Activated CD4-positive, alpha-beta T cell treated with anti-CD3 and anti-CD28 coated beads for 4 hours (primary cell): ENCODE data around the gene EIF2A.
A peak's percentile ranks its signal among the peaks of the same experiment; 100 is the strongest.
"Not testable (repeated sequence)": the region's sequence is repeated elsewhere in the genome, so short reads cannot be mapped to it uniquely, and the experiment has no call there.

ENCODE experiments used
- DNase-seq, 2 donors: peaks; one replicate each; pipeline ENCODE4 v3.0.0-alpha.2; 2020

The EIF2A gene

DNA sequence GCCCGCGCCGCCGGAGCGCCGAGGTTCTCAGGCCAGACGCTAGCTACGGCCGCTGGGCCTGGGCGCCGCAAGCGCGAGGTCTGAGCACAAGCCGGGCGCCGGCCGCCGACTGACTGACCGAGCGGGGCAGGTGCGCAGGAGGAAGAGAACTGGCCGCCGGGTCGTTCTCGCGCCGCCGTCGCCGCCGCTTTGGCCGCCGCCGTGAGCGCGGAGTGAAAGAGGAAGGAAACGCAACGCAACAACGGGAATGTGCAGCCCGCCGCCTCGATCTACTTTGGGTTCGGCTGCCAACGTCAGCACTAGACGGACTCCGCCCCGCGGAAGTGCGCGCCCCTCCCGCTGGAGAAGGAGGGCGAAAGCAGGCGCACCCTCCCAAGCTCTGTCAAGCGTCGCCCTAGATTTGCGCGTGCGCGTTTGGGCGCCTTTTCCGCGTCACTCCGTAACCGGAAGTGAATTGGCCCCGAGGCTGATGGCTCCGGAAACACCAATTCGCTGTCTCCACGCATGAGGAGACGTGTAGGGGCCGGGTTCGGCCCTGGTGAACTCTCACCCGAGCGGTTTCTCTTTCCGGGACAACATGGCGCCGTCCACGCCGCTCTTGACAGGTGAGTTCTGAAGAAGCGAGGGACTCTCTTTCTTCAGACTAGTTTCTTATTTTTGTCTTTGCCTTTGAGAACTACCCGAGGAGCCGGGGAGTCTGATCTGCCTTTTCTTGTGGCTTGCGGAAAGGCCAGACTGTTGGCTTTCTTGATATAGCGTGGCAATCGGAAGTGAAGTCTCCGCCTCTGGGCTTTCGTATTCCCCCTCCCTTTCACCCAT lies at the start of gene EIF2A, which contains the start of gene SERP1:
Gene EIF2A (plus strand): TSS at position 562 of the 819 bp plus-strand sequence. CDS start 16 bp downstream, at position 578.
Gene SERP1 (minus strand): TSS at position 271 of the 819 bp plus-strand sequence. CDS start 361 bp downstream, outside the sequence.
- DNase-seq, result peak; percentile 98 to 99

DNA sequence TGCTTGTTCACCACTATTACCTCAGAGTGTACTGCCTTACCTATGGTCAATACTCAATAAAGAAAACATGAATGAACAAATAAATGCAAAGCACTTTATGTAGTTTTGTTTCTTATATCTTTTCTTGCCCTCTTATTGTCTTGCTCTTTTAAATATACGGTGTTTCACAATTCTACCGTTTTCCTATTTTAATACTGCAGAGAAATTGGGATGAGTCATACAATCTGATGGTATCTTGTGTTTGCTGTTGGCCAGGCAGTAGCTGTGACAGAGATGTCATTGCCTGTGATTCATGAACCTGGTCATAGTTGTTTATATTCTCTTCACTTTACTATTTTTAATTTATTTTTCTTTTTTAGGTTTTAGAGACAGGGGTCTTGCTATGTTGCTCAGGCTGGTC lies 48.6 kb upstream of the EIF2A start:
- no peak for DNase-seq

DNA sequence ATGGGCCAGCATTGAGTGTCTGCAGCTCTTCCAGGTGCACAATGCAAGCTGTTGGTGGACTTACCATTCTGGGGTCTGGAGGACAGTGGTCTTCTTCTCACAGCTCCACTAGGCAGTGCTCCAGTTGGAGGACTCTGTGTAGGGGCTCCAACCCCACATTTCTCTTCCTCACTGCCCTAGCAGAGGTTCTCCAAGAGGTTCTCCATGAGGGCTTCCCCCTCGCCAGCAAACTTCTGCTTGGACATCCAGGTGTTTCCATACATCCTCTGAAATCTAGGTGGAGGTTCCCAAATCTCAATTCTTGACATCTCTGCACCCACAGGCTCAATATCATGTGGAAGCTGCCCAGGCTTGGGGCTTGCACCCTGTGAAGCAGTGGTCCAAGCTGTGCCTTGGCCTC lies 45.6 kb upstream of the EIF2A start:
- DNase-seq, result not testable (repeated sequence)

DNA sequence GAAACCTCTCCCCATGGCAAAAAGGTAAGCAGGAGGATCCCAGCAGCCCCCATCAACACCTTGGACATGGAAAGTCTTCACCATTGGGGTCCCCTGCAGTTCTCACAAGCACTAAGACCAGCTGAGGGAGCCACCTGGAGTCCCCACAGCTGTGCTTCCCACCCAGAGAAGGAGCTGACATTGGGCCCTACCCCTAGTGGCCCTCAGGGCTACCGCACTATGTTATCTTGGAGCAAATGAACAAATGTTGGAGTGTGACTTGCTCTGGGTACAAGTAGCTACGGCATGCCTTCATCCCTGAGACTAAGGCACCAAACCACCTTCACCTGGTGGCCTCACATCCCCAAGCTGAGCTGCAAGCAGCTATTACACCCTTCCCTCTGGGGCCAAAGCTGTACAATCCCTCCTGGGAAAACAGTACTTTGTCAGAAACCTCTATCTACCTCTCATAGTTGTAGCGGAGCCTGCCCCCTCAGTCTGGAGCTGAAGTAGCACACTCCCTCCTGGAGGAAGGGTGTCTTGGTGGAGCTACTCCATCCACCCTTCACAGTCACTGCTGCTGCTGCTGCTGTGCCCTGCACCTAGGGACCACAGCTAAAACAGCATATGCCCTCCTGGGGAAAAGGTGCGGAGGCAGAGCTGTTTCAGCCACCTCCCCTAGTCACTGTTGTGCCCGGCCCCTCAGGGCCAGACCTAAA lies 43.0 kb upstream of the EIF2A start:
- DNase-seq, result no peak

DNA sequence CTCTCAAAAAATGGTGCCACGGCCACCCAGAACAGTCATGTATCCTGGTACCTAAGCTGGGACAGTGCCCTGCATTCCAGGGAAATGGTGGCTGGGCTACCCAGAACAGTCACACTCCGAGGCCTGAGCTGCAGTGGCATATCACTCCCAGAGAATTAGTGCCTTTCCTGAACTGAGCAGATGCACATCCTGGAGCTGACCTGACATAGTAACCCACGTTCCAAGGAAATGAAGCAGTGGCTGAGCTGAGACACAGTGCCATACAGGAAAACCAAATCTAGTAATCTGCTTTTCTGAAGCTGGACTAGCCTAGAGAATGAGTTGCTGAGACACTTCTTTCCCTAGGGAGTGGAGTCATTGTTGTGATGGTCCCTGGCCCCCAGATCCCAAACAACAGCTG lies 42.1 kb upstream of the EIF2A start:
- no peak for DNase-seq

DNA sequence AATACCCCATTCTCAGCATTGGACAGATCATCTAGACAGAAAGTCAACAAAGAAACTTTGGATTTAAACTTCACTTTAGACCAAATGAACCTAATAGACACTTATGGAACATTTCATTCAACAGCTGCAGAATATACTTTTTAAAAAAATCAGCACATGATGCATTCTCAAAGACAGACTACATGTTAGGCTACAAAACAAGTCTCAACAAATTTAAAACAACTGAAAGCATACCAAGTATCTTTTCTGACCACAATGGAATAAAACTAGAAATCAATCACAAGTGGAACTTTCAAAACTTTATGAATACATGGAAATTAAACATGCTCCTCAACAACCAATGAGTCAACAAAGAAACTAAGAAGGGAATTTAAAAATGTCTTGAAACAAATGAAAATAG lies 38.2 kb upstream of the EIF2A start:
- no peak for DNase-seq

DNA sequence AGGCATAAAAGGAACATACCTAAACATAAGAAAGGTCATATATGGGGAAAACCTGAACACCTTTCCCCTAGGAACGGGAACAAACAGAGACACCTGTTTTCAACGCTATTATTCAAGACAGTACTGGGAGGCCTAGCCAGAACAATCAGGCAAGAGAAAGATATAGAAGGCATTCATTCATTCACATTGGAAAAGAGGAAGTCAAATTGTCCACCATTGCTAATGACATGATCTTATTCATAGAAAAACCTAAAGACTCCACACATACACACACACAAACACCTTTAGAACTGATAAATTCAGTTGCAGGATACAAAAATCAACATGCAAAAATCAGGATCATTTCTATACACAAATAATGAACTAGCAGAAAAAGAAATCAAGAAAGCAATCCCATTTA lies 36.8 kb upstream of the EIF2A start:
- no peak for DNase-seq

DNA sequence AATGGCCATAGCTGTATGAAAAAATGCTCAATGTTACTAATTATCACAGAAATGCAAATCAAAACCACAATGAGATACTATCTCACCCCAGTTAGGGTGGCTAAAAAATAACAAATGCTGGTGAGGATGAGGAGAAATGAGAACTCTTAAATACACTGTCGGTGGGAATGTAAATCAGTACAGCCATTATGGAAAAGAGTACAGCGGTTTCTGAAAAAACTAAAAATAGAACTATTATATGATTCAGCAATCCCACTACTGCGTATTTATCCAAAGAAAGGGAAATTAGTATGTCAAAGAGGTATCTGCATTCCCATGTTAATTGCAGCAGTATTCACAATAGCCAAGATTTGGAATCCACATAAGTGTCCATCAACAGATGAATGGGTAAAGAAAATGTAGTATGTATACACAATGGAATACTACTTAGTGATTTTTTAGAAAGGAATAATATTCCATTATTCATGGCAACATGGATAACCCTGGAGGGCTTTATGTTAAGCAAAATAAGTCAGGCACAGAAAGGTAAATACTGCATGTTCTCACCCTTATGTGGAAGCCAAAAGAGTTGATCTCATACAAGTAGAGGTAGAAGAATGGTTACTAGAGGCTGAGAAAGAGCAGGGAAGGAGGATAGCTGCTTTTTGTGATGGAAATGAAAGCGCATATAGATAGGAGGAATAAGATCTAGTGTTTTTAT lies 35.3 kb upstream of the EIF2A start:
- DNase-seq, result no peak

DNA sequence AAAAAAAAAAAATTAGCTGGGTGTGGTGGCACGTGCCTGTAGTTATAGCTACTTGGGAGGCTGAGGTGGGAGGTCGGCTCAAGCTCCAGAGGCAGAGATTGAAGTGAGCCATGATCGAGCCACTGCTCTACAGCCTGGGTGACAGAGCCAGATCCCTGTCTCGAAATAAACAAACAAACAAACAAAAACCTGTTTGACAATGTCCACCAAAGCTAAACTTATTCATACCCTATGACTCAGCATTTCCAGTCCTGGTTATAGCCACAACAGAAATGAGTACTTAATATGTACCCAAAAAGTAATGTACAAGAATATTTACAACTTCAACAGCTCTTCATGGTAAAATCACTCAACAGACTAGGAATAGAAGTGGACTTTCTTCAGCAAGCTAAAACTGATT lies 31.4 kb upstream of the EIF2A start:
- DNase-seq, result no peak

DNA sequence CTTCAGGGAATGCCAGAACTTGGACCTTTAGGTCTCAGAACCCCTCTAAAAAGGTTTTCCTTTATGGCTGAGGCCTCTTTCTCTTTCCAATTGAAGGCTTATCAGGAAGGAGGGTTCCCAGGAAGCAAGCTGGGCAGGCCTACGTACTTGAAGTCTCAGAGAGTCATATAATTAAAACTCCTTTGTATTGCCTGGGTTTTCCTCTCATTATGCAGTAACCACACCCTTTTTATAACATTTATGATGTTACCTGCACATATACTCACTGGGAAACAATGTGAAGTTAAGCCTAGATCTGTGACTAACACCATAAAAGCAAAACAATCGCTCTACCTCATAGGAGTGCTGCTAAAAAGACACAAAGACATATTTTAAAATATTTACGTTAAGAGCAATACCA lies 27.6 kb upstream of the EIF2A start:
- DNase-seq, result no peak

DNA sequence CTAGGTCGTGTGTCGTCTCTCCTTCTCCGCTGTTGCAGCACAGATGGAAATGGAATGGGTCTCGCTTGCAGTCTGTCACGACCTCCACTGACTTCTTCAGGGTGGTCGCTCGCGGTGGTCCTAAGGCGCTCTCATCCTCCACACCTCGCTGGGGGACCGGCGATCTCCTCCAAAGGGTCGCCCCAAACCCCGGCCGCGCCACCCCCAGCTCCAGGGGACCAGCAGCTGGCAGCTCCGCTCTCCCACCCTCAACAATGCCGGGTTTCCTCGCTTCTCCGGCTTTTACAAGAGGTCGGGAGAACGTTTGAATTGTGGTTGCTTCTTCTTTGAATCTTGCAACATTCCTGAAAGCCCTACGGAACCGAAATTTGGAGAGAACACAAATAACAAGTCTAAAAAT lies 26.2 kb upstream of the EIF2A start:
- DNase-seq, result no peak

DNA sequence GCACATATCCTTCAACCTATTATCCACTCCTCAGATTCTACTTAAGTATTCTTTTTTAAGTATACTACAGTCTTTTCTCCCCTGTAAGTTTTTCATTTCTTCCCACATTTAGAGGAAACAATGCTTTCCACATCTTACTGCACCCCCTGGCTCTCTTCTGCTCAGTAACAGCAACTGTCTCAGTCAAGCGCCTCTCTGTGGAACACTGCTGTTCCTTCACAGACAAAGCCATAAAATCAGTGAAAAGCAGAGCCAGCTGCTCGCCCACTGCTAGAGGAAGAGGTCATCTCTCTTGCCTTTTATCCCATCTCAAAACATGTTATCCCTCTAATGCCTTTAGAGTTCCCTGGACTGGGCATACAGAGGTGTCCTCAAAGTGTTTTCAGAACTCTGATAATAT lies 25.1 kb upstream of the EIF2A start:
- no peak for DNase-seq

DNA sequence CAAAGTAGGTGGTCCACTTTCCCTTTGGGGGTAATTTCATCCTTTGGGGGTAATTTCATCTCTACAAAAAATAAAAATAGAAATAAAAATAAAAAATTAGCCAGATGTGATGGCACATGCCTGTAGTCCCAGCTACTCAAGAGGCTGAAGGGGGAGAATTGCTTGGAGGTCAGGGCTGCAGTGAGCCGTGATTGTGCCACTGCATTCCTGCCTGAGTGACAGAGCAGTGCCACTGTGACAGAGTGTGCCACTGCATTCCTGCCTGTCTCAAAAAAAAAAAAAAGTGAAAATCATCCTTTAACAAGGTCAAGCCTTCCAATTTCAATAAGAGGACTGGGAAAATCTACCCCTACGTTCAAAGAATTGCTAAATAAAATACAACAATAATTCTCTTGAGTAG lies 23.0 kb upstream of the EIF2A start:
- no peak for DNase-seq

DNA sequence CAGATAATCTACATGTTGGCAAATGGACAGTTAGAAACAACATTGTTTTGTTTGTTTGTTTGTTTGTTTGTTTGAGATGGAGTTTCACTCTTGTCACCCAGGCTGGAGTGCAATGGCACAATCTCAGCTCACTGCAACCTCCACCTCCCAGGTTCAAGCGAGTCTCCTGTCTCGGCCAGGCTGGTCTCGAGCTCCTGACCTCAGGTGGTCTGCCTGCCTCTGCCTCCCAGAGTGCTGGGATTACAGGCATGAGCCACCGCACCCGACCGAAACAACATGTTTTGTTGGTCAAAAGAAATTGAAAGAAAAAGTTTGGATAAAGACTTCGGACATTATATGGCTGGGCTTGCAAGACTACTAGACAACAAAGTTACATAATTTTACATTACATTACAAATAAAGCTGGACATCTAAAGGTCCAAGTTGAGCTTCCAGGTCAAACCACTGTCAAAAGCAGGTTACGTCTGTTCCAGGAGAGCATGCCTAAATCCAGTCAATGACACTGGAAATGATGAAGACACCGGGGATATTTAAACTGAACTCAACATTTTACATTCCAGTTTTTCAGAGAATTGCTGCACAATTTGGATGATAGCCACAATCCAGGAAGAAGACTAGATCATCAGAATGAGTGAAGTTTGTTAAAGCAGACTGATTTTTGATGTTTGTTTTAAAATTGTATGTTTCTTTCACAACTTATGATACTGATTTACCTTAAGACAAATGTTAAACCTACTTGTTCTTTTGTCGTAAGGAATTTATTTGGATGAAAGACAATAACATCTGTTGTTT lies 18.9 kb upstream of the EIF2A start:
- no peak for DNase-seq

DNA sequence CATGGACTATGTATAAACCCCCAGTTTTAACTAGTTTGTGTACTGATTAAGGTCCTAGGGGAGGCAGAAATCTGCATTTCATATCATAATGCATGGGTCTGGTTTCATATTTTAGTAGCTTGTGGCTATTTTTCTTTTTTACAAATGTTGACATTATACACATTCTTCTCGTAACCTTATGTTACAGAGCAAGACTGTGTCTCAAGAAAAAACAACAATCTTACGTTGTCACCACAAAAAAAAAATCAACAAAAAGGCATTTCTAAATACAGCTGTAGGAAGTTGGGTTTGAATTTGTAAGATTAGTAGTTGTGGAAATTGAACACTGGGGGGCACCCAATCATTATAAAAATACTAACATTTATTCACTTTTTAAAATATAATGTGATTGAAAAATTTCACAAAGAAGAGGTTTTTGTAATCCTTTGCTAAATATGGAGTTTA lies 18.2 kb upstream of the EIF2A start:
- DNase-seq, result no peak

DNA sequence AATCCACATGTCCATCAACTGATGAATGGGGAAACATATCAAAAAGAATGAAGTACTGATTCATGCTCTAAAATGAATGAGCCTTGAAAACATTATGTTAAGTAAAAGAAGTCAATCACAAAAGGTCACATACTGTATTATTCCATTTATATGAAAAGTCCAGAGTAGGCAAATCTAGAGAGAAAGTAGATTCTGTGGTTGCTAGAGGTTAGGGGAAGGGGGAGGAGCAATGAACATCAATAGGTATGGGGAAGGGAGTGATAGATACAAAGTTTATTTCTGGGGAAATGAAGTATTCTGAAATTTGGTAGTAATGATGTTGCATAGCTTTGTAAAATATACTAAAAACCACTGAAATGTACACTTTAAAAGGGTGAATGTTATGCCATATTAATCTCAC lies 14.8 kb upstream of the EIF2A start:
- DNase-seq, result no peak

DNA sequence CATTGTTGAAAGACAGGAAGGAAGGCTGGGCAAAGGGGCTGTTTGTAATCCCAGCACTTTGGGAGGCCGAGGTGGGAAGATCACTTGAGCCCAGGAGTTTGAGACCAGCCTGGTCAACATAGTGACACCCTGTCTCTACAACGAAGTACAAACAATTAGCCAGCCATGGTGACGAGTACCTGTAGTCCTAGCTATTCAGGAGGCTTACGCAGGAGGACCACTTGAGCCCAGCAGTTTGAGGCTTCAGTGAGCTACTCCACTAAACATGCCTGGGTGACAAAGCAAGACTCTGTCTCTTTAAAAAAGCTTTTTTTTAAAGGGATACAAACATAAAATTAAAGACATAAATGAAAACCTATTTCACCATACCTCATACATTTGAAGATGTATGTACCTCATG lies 11.4 kb upstream of the EIF2A start:
- no peak for DNase-seq

DNA sequence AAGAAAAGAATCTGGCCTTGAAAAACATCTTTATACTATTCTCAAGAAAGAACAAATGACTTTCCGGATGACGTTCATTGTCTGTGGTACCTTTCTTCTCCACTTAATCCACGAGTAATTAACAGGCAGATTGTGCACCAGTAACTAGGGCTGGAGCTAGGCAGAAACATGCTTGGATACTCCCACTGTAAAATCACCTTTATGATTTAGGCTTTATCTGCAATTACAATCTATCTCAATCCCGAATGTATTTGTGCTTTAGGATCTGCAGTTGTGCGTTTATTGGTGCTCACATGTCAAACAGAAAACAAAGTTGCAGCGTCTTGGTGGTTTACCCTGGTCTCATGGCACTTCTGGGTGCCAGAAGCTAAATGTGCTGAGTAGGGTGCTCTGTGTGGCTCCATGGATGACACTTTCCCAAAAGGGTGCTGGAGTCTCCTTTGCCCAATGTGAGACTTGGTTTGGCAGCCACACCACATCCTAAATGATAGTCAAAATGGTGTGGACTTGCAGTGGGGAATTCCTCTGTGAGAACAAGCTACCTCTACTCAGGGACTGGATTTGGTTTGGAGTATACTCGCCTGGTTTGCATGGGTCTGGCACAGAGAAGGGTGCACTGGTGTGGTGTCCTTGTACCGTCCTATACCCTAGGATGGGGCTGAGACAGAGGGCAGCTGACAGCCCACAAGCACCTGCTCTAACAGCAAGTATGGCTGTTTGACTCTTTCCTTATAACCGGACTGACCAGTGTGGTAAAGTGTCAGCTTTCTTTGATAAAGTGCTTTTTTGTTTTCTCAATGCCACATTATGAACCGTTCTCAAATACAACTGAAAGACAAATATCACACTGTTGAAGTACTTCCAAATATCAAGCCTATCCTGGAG lies 8.0 kb upstream of the EIF2A start:
- DNase-seq, result no peak

DNA sequence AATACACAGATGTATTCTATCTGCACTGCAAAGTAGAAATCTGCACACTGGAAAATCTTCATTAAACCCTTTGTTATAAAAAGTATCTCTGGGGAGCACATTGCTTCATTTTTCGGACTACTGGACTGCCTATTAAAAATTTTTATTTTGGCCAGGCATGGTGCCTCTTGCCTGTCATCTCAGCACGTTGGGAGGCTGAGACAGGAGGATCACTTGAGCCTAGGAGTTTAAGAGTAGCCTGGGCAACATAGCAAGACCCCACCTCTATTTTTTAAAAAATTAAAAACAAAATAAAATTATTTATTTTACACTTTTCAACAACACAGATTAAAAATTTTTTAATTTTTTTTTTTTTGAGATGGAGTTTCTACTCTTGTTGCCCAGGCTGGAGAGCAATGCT lies 6.3 kb upstream of the EIF2A start:
- DNase-seq, result no peak

DNA sequence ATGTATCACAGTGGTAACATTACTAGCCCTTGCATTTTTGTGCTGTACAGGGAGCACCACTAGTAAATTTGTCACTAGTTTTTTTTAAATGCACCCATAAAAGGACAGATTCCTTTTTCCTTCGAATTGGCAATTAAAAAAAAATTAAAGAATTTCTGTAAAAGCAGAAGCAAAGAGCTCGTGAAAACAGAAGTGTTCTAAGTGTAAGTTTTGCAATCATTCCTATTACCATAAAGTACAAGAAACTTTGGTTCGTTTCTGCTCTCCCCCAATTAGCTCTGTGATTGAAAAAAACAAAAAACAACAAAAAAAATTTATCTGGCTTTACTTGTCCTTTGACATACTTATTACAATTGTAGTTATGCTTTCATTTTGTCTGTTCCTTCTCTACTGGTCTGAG lies 5.6 kb upstream of the EIF2A start:
- no peak for DNase-seq

DNA sequence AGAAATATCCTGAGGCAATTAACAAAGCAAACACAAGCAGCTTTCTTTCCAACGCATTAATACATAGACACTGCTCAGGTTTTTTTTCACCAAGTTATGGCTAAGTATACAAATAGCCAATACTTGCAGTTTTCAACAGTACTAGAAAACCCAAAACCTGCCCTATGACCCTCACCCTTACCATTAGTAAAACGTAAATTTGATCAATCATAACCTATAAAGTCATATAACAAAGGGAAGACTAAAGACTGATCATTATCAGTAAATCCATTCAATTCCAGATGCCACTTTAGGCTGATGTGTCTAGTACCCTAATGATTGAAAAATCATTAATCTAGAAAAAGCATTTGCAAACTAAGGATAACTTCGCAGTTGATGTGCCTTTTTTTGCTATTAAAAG lies 3.5 kb upstream of the EIF2A start:
- DNase-seq, result no peak

DNA sequence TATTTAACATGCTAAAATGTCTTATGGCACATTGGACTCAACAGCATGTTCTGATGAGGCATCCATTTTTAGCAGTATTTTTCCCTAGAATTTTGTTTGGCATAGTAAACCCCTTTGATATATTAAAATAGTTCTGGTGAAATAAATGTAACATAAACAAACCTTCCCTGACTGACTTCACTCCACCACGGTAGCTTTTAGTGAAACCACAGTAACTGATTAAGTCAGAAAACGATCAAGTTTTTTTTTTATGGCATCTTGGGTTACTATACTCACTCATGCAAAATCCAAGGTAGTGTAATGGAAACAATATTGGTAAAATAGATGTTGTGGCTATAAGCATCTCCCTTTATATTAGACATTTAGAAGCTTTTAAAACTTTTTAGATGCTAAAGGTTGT lies 3.1 kb upstream of the EIF2A start:
- DNase-seq, result no peak
